ENCODE data around the gene UBL4A.

The UBL4A gene

GRCh38 chrX:154470434-154470833 is 16.0 kb downstream of the UBL4A start:
- Mint-ChIP-seq H3K36me3 (ENCODE audit: low read depth) (peaks cover 16% of the 10 kb centered on the region), H3K27ac (no peak overlapping the region), H3K27me3 (ENCODE audit: low read depth, poor library complexity) (no peaks in the 10 kb centered on the region), H3K4me3 (no peak overlapping the region), H3K9me3 (peaks cover 36% of the 10 kb centered on the region), H3K4me1 (no peaks in the 10 kb centered on the region)
- no peak for DNase-seq
- TF ChIP-seq, protein P1, sequence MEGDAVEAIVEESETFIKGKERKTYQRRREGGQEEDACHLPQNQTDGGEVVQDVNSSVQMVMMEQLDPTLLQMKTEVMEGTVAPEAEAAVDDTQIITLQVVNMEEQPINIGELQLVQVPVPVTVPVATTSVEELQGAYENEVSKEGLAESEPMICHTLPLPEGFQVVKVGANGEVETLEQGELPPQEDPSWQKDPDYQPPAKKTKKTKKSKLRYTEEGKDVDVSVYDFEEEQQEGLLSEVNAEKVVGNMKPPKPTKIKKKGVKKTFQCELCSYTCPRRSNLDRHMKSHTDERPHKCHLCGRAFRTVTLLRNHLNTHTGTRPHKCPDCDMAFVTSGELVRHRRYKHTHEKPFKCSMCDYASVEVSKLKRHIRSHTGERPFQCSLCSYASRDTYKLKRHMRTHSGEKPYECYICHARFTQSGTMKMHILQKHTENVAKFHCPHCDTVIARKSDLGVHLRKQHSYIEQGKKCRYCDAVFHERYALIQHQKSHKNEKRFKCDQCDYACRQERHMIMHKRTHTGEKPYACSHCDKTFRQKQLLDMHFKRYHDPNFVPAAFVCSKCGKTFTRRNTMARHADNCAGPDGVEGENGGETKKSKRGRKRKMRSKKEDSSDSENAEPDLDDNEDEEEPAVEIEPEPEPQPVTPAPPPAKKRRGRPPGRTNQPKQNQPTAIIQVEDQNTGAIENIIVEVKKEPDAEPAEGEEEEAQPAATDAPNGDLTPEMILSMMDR (IDR thresholded peaks at IDR 0.05): no peak

- H3K27me3 Mint-ChIP-seq (ENCODE audit: low read depth, poor library complexity): no peaks in the 10 kb centered on the region
- peaks cover 38% of the 10 kb centered on the region for H3K9me3 Mint-ChIP-seq
- DNase-seq: no peak
- H3K4me3 Mint-ChIP-seq: no peak overlapping the region
- H3K27ac Mint-ChIP-seq: no peak overlapping the region
- no peaks in the 10 kb centered on the region for H3K4me1 Mint-ChIP-seq
- TF ChIP-seq, protein P1 (IDR thresholded peaks at IDR 0.05): no peak
- H3K36me3 Mint-ChIP-seq (ENCODE audit: low read depth): peaks cover 13% of the 10 kb centered on the region
Observed at GRCh38 chrX:154469880-154470279, 16.5 kb downstream of the UBL4A start.

DNA sequence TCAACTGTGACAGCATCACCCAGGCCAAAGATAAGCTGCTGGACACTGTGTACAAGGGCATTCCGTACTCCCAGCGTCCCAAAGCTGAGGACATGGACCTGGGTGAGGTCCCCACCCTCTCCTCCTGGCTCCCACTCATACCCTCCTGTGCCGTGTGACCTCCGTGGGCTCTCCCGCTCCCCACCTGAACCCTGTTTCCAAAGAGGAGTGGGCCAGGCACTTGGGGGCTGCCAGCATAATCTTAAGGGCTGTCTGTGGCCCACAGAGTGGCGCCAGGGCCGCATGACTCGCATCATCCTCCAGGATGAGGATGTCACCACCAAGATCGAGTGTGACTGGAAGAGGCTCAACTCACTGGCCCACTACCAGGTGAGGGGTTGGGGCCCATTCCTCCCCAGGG is 17.3 kb downstream of the UBL4A start:
- DNase-seq: no peak
- Mint-ChIP-seq H3K27ac (no peak overlapping the region), H3K9me3 (peaks cover 36% of the 10 kb centered on the region), H3K27me3 (ENCODE audit: low read depth, poor library complexity) (no peaks in the 10 kb centered on the region), H3K4me3 (no peak overlapping the region), H3K4me1 (no peaks in the 10 kb centered on the region), H3K36me3 (ENCODE audit: low read depth) (peaks cover 13% of the 10 kb centered on the region)
- TF ChIP-seq, protein P1 (IDR thresholded peaks at IDR 0.05): no peak

DNA sequence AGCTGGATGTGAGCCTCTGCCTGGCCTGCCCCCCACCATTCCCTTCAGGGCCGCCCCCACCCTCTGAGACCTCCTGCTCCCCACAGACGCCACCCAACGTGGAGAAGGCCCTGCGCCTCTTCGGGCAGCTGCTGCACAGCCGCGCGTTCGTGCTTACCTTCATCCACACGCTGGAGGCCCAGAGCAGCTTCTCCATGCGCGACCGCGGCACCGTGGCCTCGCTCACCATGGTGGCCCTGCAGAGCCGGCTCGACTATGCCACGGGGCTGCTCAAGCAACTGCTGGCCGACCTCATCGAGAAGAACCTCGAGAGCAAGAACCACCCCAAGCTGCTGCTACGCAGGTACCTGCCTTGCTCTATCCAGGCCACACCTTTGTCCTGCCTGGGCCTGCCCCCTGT is 18.2 kb downstream of the UBL4A start:
- no peaks in the 10 kb centered on the region for H3K4me1 Mint-ChIP-seq
- H3K4me3 Mint-ChIP-seq: no peak overlapping the region
- peaks cover 4% of the 10 kb centered on the region for H3K36me3 Mint-ChIP-seq (ENCODE audit: low read depth)
- no peaks in the 10 kb centered on the region for H3K27me3 Mint-ChIP-seq (ENCODE audit: low read depth, poor library complexity)
- peaks cover 27% of the 10 kb centered on the region for H3K9me3 Mint-ChIP-seq
- no peak for DNase-seq
- H3K27ac Mint-ChIP-seq: no peak overlapping the region
- TF ChIP-seq, protein P1 (IDR thresholded peaks at IDR 0.05): no peak

GRCh38 chrX:154467556-154467955 is 18.9 kb downstream of the UBL4A start:
- Mint-ChIP-seq H3K4me3 (no peak overlapping the region), H3K36me3 (ENCODE audit: low read depth) (peaks cover 6% of the 10 kb centered on the region), H3K27ac (no peak overlapping the region), H3K4me1 (no peaks in the 10 kb centered on the region), H3K27me3 (ENCODE audit: low read depth, poor library complexity) (no peaks in the 10 kb centered on the region), H3K9me3 (peaks cover 30% of the 10 kb centered on the region)
- TF ChIP-seq, protein P1 (IDR thresholded peaks at IDR 0.05): no peak
- DNase-seq: no peak

GRCh38 chrX:154466907-154467306 is 19.5 kb downstream of the UBL4A start:
- Mint-ChIP-seq H3K9me3 (peaks cover 30% of the 10 kb centered on the region), H3K36me3 (ENCODE audit: low read depth) (peaks cover 7% of the 10 kb centered on the region), H3K27ac (no peak overlapping the region), H3K4me3 (no peak overlapping the region), H3K27me3 (ENCODE audit: low read depth, poor library complexity) (no peaks in the 10 kb centered on the region), H3K4me1 (no peaks in the 10 kb centered on the region)
- TF ChIP-seq, protein P1 (IDR thresholded peaks at IDR 0.05): no peak
- no peak for DNase-seq
